Heart left ventricle (tissue), 13 donors: ENCODE results near the gene CELF4.
A peak's percentile ranks its signal among the peaks of the same experiment; 100 is the strongest.

Experiments
- POLR2A ChIP-seq, 2 donors: fragments of 450-650 bp; IDR thresholded peaks; one replicate each; pipeline ENCODE4 v1.6.1; 2017; ENCODE audit warnings: antibody characterized with exemption in 2 of 2, mild to moderate bottlenecking in 2 of 2, moderate library complexity in 2 of 2
- TF ChIP-seq, protein P1 (sequence below), 12 donors: fragments of 200-600 bp; sonication (generic) in 4 of 12; IDR thresholded peaks; one replicate each; pipeline versions ENCODE4 v1.5.0 to v1.8.0; 2018 to 2022; ENCODE audit warnings: antibody characterized with exemption in 12 of 12, mild to moderate bottlenecking in 5 of 12
- donor health status: ischemic (EF 13 %, LVEDD 7.1; RV severe dilation, severe dysfunction).
- donor health status: DM: no; HTN: yes; CAD: no.
- donor health status: DM: no; HTN: no; CAD: no.
- donor health status: ischemic (EF 25% LVEDD 6.9; RV normal size, moderate dysfunction).
- donor health status: ischemic (EF 25% LVEDD 5.7; RV mildly dilated, moderate dysfunction).
- donor health status: ischemic (EF 35%, LVEDD 5.7; RV mildly dilated, moderate dysfunction).
- donor health status: nonischemic (EF 11% LVEDD 7.7; RV severe dilation, severe dysfunction).
- donor health status: DM: yes; HTN: yes; CAD: no.
- donor health status: PGD.
- donor health status: ischemic (EF 29% LVEDD 5.4; RV normal size, mild dysfunction).
- donor health status: nonischemic (EF 23%, LVEDD 6.1; RV moderate dilation, normal function).

DNA sequence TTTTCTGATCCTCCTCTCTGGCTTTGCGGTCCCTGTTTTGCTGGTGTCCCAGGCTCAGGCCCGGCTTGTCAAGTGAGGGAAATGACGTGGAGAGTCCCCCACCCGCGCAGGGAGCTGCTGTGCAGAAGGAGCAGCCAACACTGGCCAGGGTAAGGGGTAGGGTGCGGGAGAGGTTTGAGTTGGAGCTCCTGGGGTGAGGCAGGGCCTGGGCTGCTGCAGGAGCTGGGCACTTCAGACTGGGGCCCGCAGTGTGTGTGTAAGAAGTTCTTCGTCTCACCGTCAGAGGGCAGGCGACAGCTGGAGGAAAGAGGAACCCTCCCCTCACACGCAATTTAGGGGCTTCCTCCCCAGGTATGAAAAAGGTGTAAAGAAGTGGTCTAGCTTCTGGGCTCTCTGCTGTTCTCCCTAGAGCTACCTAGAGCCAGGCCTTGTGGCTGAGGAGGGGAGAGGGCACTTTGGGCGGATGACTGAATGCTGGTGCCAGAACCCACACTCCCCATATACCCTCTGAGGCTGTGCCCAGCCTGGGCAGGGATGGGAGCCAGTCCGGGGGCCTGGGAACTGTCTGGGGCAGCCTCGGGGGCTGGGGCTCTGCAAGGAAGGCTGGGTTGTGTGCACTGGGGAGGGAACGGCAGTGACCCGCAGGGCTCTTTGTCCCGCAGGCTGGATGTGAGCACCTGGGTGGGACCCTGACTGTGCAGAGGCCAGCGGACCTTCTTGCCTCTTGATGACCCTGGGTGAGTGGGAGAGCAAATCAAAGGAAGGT lies 11.8 kb downstream of the CELF4 start:
- TF ChIP-seq, protein P1, sequence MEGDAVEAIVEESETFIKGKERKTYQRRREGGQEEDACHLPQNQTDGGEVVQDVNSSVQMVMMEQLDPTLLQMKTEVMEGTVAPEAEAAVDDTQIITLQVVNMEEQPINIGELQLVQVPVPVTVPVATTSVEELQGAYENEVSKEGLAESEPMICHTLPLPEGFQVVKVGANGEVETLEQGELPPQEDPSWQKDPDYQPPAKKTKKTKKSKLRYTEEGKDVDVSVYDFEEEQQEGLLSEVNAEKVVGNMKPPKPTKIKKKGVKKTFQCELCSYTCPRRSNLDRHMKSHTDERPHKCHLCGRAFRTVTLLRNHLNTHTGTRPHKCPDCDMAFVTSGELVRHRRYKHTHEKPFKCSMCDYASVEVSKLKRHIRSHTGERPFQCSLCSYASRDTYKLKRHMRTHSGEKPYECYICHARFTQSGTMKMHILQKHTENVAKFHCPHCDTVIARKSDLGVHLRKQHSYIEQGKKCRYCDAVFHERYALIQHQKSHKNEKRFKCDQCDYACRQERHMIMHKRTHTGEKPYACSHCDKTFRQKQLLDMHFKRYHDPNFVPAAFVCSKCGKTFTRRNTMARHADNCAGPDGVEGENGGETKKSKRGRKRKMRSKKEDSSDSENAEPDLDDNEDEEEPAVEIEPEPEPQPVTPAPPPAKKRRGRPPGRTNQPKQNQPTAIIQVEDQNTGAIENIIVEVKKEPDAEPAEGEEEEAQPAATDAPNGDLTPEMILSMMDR (IDR thresholded peaks at IDR 0.05): peak in 3 of 12 donors; percentile 22 to 28 (median 23)
- TF ChIP-seq POLR2A (IDR thresholded peaks at IDR 0.05): no peak
